ENCODE results near the gene MGAT5B. TPM values are rescaled to one million over a fixed set of nuclear protein-coding genes. Genes with fewer than 3 reads are reported as not detected.

MGAT5B gene
- total and polyA plus RNA-seq, 9 of the 15 experiments (the other 6 are each of a cell fraction or from before 2014, with no cell fraction given), result 0.09 to 0.43 (median 0.18) TPM; not detected in 4

- TF ChIP-seq ARID3A (IDR thresholded peaks at IDR 0.05; ENCODE audit: borderline replicate concordance, low read depth, low read length) (no peak), FOS (IDR thresholded peaks at IDR 0.05; ENCODE audit: extremely low read depth, insufficient read length) (no peak), CREB3L1 (IDR thresholded peaks at IDR 0.05; ENCODE audit: borderline replicate concordance, low read depth) (no peak), GABPA (tag; conservative IDR thresholded peaks at IDR 0.05; ENCODE audit: low read depth) (no peak), SPI1 (IDR thresholded peaks at IDR 0.05; ENCODE audit: borderline replicate concordance, low read depth, low read length) (no peak), ZNF347 (CRISPR knock-in tag; IDR thresholded peaks at IDR 0.05; ENCODE audit: low read depth) (no peak), NUFIP1 (IDR thresholded peaks at IDR 0.05; ENCODE audit: partially characterized antibody) (no peak), ETV5 (CRISPR knock-in tag; IDR thresholded peaks at IDR 0.05; ENCODE audit: low read depth) (no peak), ZNF143 (CRISPR knock-in tag; IDR thresholded peaks at IDR 0.05) (no peak), ZNF398 (CRISPR knock-in tag; IDR thresholded peaks at IDR 0.05) (no peak), ZNF324 (CRISPR knock-in tag; IDR thresholded peaks at IDR 0.05) (no peak), NR1H2 (CRISPR knock-in tag; IDR thresholded peaks at IDR 0.05) (no peak), ZNF668 (CRISPR knock-in tag; IDR thresholded peaks at IDR 0.05) (no peak), UBTF (IDR thresholded peaks at IDR 0.05; ENCODE audit: borderline replicate concordance in 1 of 2, low read depth in 2 of 2, low read length in 2 of 2) (no peak), ZNF507 (tag; conservative IDR thresholded peaks at IDR 0.05) (no peak), PCBP1 (IDR thresholded peaks at IDR 0.05; ENCODE audit: low read depth, low read length, poor library complexity, severe bottlenecking) (no peak), ATF1 (CRISPR knock-in tag; IDR thresholded peaks at IDR 0.05) (no peak), ATF1 (tag; IDR thresholded peaks at IDR 0.05) (no peak), CREB1 (IDR thresholded peaks at IDR 0.05) (peak; percentile 28; the same call in 1 of the 2 replicates), CREB1 (CRISPR knock-in tag; IDR thresholded peaks at IDR 0.05) (no peak), FOXM1 (IDR thresholded peaks at IDR 0.05; ENCODE audit: low read depth) (peak; percentile 44; the same call in 1 of the 2 replicates), FOXM1 (CRISPR knock-in tag; IDR thresholded peaks at IDR 0.05; ENCODE audit: low read depth) (no peak), BRD9 (IDR thresholded peaks at IDR 0.05; ENCODE audit: low read depth, partially characterized antibody) (no peak)
Observed at GRCh38 chr17:76848670-76849069, 19.5 kb upstream of the MGAT5B start (continued).
